Naive thymus-derived CD4-positive, alpha-beta T cell (primary cell): ENCODE results near the gene CCDC122. TPM values are rescaled to one million over a fixed set of nuclear protein-coding genes. Genes with fewer than 3 reads are reported as not detected.

Source experiments
- ATAC-seq: fragments of 150-1000 bp; cut with Tn5 transposase; 2 replicates; pipeline ENCODE4 v1.10.0; 2021; ENCODE audit warnings: mild to moderate bottlenecking, moderate library complexity
- CTCF ChIA-PET: fragments of 350-600 bp; sonication (Branson Sonifier 250); formaldehyde crosslinking; loops from one replicate; lab custom pipeline; 2021; ENCODE audit warnings: antibody characterized with exemption; lab: Charles Lee
- POLR2A ChIA-PET: fragments of 350-600 bp; sonication (Branson Sonifier 250); formaldehyde crosslinking; loops from one replicate; lab custom pipeline; 2021; ENCODE audit warnings: antibody characterized with exemption, inconsistent platforms; lab: Charles Lee
- DNase-seq, 9 donors: peaks; one replicate each; pipeline versions ENCODE4 v3.0.0 to v3.0.0-alpha.2; 2020 to 2022; ENCODE audit warnings: mixed read lengths in 1 of 9
- H3K27ac ChIP-seq: one replicate; pipeline ENCODE4 v1.7.0; 2013; ENCODE audit warnings: mild to moderate bottlenecking, low read depth, low read length, moderate library complexity
- H3K27me3 ChIP-seq, 2 donors: one replicate each; pipeline ENCODE4 v1.7.0; 2013; ENCODE audit warnings: low read length in 2 of 2, mild to moderate bottlenecking in 2 of 2, moderate library complexity in 2 of 2; ENCODE audit not compliant: control insufficient read depth in 2 of 2, insufficient read depth in 2 of 2
- H3K36me3 ChIP-seq, 3 experiments: 1 replicate in 2 of 3; 2 replicates in 1 of 3; pipeline ENCODE4 v1.7.0; 2013; ENCODE audit warnings: low read length in 3 of 3, mild to moderate bottlenecking in 3 of 3, moderate library complexity in 1 of 3; ENCODE audit not compliant: insufficient read depth in 3 of 3, control insufficient read depth in 2 of 3
- H3K4me1 ChIP-seq, 2 donors: one replicate each; pipeline ENCODE4 v1.7.0; 2013; ENCODE audit warnings: low read length in 2 of 2, mild to moderate bottlenecking in 2 of 2, moderate library complexity in 1 of 2; ENCODE audit not compliant: control insufficient read depth in 2 of 2, insufficient read depth in 2 of 2
- H3K4me3 ChIP-seq: 2 replicates; pipeline ENCODE4 v1.7.0; 2013; ENCODE audit warnings: mild to moderate bottlenecking, low read length
- H3K9me3 ChIP-seq, 3 experiments: 1 replicate in 2 of 3; 2 replicates in 1 of 3; pipeline ENCODE4 v1.7.0; 2013; ENCODE audit warnings: low read length in 3 of 3; ENCODE audit not compliant: control insufficient read depth in 2 of 3
- H3K27ac Mint-ChIP-seq, 9 donors: one replicate each; pipeline ENCODE4 v1.8.0; 2020 to 2022; ENCODE audit warnings: mixed read lengths in 9 of 9, mild to moderate bottlenecking in 8 of 9, moderate library complexity in 5 of 9, inconsistent platforms in 2 of 9
- H3K27me3 Mint-ChIP-seq, 5 donors: one replicate each; pipeline ENCODE4 v1.8.0; 2021 to 2022; ENCODE audit warnings: mixed read lengths in 5 of 5, mild to moderate bottlenecking in 1 of 5
- H3K36me3 Mint-ChIP-seq, 5 donors: one replicate each; pipeline ENCODE4 v1.8.0; 2020 to 2022; ENCODE audit warnings: mixed read lengths in 5 of 5, mild to moderate bottlenecking in 3 of 5, inconsistent platforms in 1 of 5
- H3K4me1 Mint-ChIP-seq, 7 donors: one replicate each; pipeline ENCODE4 v1.8.0; 2020 to 2022; ENCODE audit warnings: mixed read lengths in 7 of 7, mild to moderate bottlenecking in 3 of 7, inconsistent platforms in 1 of 7
- H3K4me3 Mint-ChIP-seq, 10 donors: one replicate each; pipeline ENCODE4 v1.8.0; 2020 to 2022; ENCODE audit warnings: mild to moderate bottlenecking in 10 of 10, mixed read lengths in 10 of 10, moderate library complexity in 6 of 10, inconsistent platforms in 2 of 10
- H3K9me3 Mint-ChIP-seq, 11 donors: one replicate each; pipeline ENCODE4 v1.8.0; 2020 to 2022; ENCODE audit warnings: mixed read lengths in 11 of 11, mild to moderate bottlenecking in 4 of 11, inconsistent platforms in 1 of 11, moderate library complexity in 1 of 11
- intact Hi-C, 2 donors: fragments of 100-400 bp; cut with micrococcal nuclease; formaldehyde crosslinking; loops; one replicate each; pipeline ENCODE4 v1.15.1; 2023
- polyA plus RNA-seq, 2 donors: library from polyadenylated mRNA; unstranded; fragments of 300-500 nt; fragmentation: Illumina TruSeq; gene quantifications; one replicate each; pipeline ENCODE4 v1.2.3, GENCODE V29; 2021
- total RNA-seq, 6 experiments: library from RNA in 5 of 6; stranded (reverse) in 5 of 6; gene quantifications; 1 replicate in 5 of 6; 2 replicates in 1 of 6; pipeline ENCODE4 v1.2.3 and lab custom pipeline; 2021 to 2026

Gene CCDC122
- total and polyA plus RNA-seq, 7 experiments from 2014 or later = 1.1 to 2.3 (median 1.4) TPM; not detected in 2

DNA sequence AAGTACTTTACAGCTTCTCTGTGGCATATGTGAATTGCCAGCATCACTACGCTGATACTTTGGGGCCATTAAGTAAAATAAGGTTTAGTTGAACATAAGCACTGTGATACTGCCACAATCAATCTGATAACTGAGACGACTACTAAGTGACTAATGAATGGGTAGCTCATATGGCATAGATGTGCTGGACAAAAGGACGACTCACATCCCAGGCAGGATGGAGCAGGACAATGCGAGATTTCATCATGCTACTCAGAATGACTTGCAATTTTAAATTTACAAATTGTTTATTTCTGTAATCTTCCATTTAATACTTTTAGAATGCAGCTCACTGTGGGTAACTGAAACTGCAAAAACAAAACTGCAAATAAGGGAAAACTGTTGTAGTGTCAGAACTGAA lies 13.6 kb downstream of the CCDC122 start:
- no peaks in the 10 kb centered on the region for H3K4me1 Mint-ChIP-seq
- ATAC-seq (no peak), DNase-seq (no peak)
- intact Hi-C loops = loop anchor here in 1 of 2 donors (10.0 kb wide), 1 partner anchor 61 kb away; no protein-coding TSS in a partner anchor
- H3K9me3 ChIP-seq = no peaks in the 10 kb centered on the region
- H3K27ac ChIP-seq = no peak overlapping the region
- H3K27ac Mint-ChIP-seq = no peak overlapping the region
- ChIA-PET CTCF (no interaction called here), POLR2A (no interaction called here)
- H3K4me1 ChIP-seq = no peaks in the 10 kb centered on the region
- H3K36me3 ChIP-seq = no peaks in the 10 kb centered on the region
- peaks cover 0 to 5% (median 0%) of the 10 kb centered on the region in 11 donors for H3K9me3 Mint-ChIP-seq
- H3K36me3 Mint-ChIP-seq = peaks cover 0 to 16% (median 3%) of the 10 kb centered on the region in 5 donors
- no peaks in the 10 kb centered on the region for H3K27me3 ChIP-seq
- H3K4me3 Mint-ChIP-seq = no peak overlapping the region
- peaks cover 0 to 2% (median 0%) of the 10 kb centered on the region in 5 donors for H3K27me3 Mint-ChIP-seq
- H3K4me3 ChIP-seq = no peak overlapping the region

DNA sequence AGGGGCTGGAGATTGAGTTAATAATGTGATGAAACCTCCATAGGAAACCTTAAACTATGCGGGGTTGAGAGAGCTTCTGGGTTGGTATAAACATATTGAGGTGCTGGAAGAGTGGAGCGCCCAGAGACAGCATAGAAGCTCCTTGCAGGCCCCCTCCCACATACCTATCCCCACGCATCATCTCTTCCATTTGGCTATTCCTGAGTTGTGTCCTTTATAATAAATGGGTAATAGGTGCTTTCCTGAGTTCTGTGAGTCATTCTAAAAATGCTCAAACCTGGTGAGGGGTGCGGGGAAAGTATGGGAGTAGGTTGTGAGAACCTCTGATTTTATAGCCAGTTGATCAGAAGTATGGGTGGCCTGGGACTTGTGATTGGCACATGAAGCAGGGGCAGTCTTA lies 14.6 kb downstream of the CCDC122 start:
- no peaks in the 10 kb centered on the region for H3K27me3 ChIP-seq
- no peaks in the 10 kb centered on the region for H3K36me3 ChIP-seq
- no peaks in the 10 kb centered on the region for H3K4me1 Mint-ChIP-seq
- no peak overlapping the region for H3K4me3 ChIP-seq
- no peaks in the 10 kb centered on the region for H3K9me3 ChIP-seq
- peaks cover 0 to 5% (median 0%) of the 10 kb centered on the region in 11 donors for H3K9me3 Mint-ChIP-seq
- H3K27ac Mint-ChIP-seq = no peak overlapping the region
- H3K27ac ChIP-seq = no peak overlapping the region
- H3K36me3 Mint-ChIP-seq = peaks cover 0 to 16% (median 3%) of the 10 kb centered on the region in 5 donors
- ChIA-PET POLR2A (no interaction called here), CTCF (no interaction called here)
- DNase-seq = no peak
- no peak overlapping the region for H3K4me3 Mint-ChIP-seq
- H3K4me1 ChIP-seq = no peaks in the 10 kb centered on the region
- ATAC-seq = no peak
- peaks cover 0 to 4% (median 0%) of the 10 kb centered on the region in 5 donors for H3K27me3 Mint-ChIP-seq
- intact Hi-C loops = loop anchor here in 1 of 2 donors (10.0 kb wide), 1 partner anchor 60 kb away; no protein-coding TSS in a partner anchor

DNA sequence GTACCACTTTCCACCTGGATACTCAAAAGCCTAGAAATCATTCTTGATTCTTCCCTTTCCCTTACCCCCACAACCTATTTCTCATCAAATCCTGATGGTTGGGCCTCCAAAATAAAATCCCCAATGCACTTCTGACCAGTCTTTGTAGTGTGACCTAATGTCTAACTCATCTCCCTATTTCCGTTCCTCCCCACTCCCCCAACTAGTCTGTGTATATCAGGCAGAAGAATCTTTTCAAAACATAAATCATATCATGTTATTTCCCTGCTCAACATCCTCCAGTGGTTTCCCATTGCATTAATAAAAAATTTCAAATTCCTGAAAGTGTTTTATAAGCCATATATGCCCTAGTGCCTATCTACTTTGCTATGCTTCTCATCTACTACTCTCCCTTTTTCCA lies 17.7 kb downstream of the CCDC122 start:
- ChIA-PET CTCF (no interaction called here), POLR2A (no interaction called here)
- no peaks in the 10 kb centered on the region for H3K4me1 Mint-ChIP-seq
- H3K4me3 Mint-ChIP-seq = no peak overlapping the region
- H3K27me3 Mint-ChIP-seq = peaks cover 0 to 4% (median 0%) of the 10 kb centered on the region in 5 donors
- DNase-seq (no peak), ATAC-seq (no peak)
- Histone ChIP-seq H3K9me3 (no peaks in the 10 kb centered on the region), H3K4me3 (no peak overlapping the region), H3K27me3 (no peaks in the 10 kb centered on the region), H3K27ac (no peak overlapping the region), H3K36me3 (no peaks in the 10 kb centered on the region), H3K4me1 (no peaks in the 10 kb centered on the region)
- H3K36me3 Mint-ChIP-seq = peaks cover 0 to 16% (median 0%) of the 10 kb centered on the region in 5 donors
- H3K9me3 Mint-ChIP-seq = peaks cover 0 to 5% (median 0%) of the 10 kb centered on the region in 11 donors
- H3K27ac Mint-ChIP-seq = no peak overlapping the region
- intact Hi-C loops = loop anchor here in 1 of 2 donors (10.0 kb wide), 1 partner anchor 57 kb away; no protein-coding TSS in a partner anchor

DNA sequence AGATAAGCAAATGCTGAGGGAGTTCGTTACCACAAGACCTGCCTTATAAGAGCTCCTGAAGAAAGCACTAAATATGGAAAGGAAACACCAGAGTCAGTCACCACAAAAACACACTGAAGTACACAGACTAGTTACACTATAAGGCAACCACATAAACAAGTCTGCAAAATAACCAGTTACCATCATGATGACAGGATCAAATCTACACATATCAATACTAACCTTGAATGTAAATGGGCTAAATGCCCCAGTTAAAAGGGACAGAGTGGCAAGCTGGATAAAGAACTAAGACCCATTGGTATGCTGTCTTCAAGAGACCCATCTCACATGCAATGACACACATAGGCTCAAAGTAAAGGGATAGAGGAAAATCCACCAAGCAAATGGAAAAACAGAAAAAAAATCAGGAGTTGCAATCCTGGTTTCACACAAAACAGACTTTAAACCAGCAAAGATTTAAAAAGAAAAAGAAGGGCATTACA lies 26.6 kb downstream of the CCDC122 start:
- ATAC-seq = no peak
- Mint-ChIP-seq H3K27ac (no peak overlapping the region), H3K9me3 (peaks cover 28 to 69% (median 55%) of the 10 kb centered on the region in 11 donors), H3K4me1 (no peaks in the 10 kb centered on the region), H3K27me3 (peaks cover 0 to 15% (median 2%) of the 10 kb centered on the region in 5 donors), H3K36me3 (peaks cover 4 to 55% (median 39%) of the 10 kb centered on the region in 5 donors), H3K4me3 (no peak overlapping the region)
- H3K36me3 ChIP-seq = no peaks in the 10 kb centered on the region
- no peaks in the 10 kb centered on the region for H3K27me3 ChIP-seq
- ChIA-PET POLR2A (no interaction called here), CTCF (no interaction called here)
- no peak overlapping the region for H3K27ac ChIP-seq
- intact Hi-C loops = no loop called here
- H3K4me3 ChIP-seq = no peak overlapping the region
- peaks cover 0 to 35% (median 0%) of the 10 kb centered on the region in 3 experiments for H3K9me3 ChIP-seq
- DNase-seq = no peak
- H3K4me1 ChIP-seq = no peaks in the 10 kb centered on the region

- intact Hi-C loops = no loop called here
- Histone ChIP-seq H3K4me3 (no peak overlapping the region), H3K27me3 (no peaks in the 10 kb centered on the region), H3K36me3 (no peaks in the 10 kb centered on the region), H3K27ac (no peak overlapping the region), H3K4me1 (no peaks in the 10 kb centered on the region), H3K9me3 (peaks cover 0 to 35% (median 0%) of the 10 kb centered on the region in 3 experiments)
- peaks cover 4 to 55% (median 39%) of the 10 kb centered on the region in 5 donors for H3K36me3 Mint-ChIP-seq
- DNase-seq = no peak
- no peak for ATAC-seq
- peaks cover 28 to 67% (median 55%) of the 10 kb centered on the region in 11 donors for H3K9me3 Mint-ChIP-seq
- H3K27ac Mint-ChIP-seq = no peak overlapping the region
- H3K27me3 Mint-ChIP-seq = peaks cover 0 to 15% (median 2%) of the 10 kb centered on the region in 5 donors
- H3K4me3 Mint-ChIP-seq = no peak overlapping the region
- ChIA-PET POLR2A (no interaction called here), CTCF (no interaction called here)
- H3K4me1 Mint-ChIP-seq = no peaks in the 10 kb centered on the region
Observed at GRCh38 chr13:43850873-43851272, 28.7 kb downstream of the CCDC122 start.

DNA sequence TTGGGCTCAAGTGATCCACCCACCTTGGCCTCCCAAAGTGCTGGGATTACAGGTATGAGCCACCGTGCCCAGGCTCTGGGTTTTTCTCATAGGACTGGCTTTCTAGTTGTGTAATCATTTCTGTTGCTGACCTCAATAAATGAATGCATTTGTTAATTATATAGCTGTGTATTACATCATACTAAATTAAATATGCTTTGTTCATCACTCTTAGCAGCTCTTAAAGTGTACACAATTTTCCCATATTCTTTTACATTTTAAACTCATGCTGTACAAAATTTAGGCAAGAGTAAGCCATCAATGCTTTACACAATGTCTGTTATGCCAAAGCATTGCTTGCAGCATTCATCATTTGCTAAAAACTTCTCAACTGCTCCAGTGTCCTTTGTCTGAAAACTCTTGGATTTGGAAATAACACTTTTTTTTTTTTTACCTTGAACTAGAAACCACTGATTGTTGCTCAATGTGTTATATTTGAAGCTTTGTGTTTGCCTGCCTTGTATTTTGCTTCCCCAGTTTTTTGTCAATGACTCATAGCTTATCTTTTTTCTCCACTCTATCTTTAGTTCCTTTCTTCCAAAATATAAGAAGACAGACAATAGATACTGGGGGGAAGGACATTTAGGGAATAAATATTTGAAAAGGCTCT lies 31.4 kb downstream of the CCDC122 start:
- no peak overlapping the region for H3K4me3 ChIP-seq
- H3K27me3 ChIP-seq = no peaks in the 10 kb centered on the region
- H3K9me3 Mint-ChIP-seq = peaks cover 15 to 42% (median 35%) of the 10 kb centered on the region in 11 donors
- no peak for DNase-seq
- intact Hi-C loops = no loop called here
- H3K27ac ChIP-seq = no peak overlapping the region
- CTCF ChIA-PET = no interaction called here
- no peak for ATAC-seq
- peaks cover 0 to 17% (median 9%) of the 10 kb centered on the region in 5 donors for H3K27me3 Mint-ChIP-seq
- no peak overlapping the region for H3K4me3 Mint-ChIP-seq
- H3K4me1 ChIP-seq = no peaks in the 10 kb centered on the region
- no peak overlapping the region for H3K27ac Mint-ChIP-seq
- no peaks in the 10 kb centered on the region for H3K4me1 Mint-ChIP-seq
- H3K36me3 ChIP-seq = no peaks in the 10 kb centered on the region
- peaks cover 0 to 26% (median 0%) of the 10 kb centered on the region in 3 experiments for H3K9me3 ChIP-seq
- H3K36me3 Mint-ChIP-seq = peaks cover 4 to 39% (median 28%) of the 10 kb centered on the region in 5 donors
- POLR2A ChIA-PET = interaction anchor here (0.6 kb wide), 1 partner anchor 142 kb away, joined by 4 read pairs; no protein-coding TSS in a partner anchor
